ENCODE results near the gene IFITM1.
"Not testable (repeated sequence)": the region's sequence is repeated elsewhere in the genome, so short reads cannot be mapped to it uniquely, and the experiment has no call there.

The IFITM1 gene

DNA sequence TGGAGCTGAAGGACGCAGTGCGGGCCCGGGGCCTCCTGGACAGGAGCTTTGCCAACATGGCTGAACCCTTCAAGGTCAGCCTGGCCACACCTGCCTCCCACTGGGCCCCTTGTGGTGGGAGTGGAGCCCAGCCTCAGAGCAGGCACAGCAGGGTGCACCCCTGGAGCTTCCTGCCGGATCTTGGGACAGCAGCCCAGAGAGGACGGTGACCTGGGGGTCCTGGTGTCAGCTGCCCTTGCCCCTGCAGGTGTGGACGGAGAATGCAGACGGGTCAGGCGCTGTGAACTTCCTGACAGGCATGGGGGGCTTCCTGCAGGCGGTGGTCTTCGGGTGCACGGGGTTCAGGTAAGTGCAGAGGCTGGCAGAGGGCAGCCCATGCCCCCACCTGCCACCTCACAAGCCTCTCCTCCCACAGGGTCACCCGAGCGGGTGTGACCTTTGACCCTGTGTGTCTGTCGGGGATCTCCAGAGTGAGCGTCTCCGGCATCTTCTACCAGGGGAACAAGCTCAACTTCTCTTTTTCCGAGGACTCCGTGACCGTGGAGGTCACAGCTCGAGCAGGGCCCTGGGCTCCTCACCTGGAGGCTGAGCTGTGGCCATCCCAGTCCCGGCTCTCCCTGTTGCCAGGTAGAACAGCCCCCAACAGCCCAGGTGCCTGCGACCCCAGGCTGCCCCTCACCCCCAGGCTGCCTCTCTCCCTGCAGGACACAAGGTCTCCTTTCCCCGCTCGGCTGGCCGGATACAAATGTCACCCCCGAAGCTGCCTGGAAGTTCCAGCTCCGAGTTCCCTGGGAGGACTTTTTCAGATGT lies 19.8 kb upstream of the IFITM1 start:
- in situ Hi-C loops (cut with MboI; ENCODE audit: low sequenced_read_pairs) = no loop called here

GRCh38 chr11:294780-295179 lies 19.1 kb upstream of the IFITM1 start:
- in situ Hi-C loops (cut with MboI; ENCODE audit: low sequenced_read_pairs) = no loop called here

DNA sequence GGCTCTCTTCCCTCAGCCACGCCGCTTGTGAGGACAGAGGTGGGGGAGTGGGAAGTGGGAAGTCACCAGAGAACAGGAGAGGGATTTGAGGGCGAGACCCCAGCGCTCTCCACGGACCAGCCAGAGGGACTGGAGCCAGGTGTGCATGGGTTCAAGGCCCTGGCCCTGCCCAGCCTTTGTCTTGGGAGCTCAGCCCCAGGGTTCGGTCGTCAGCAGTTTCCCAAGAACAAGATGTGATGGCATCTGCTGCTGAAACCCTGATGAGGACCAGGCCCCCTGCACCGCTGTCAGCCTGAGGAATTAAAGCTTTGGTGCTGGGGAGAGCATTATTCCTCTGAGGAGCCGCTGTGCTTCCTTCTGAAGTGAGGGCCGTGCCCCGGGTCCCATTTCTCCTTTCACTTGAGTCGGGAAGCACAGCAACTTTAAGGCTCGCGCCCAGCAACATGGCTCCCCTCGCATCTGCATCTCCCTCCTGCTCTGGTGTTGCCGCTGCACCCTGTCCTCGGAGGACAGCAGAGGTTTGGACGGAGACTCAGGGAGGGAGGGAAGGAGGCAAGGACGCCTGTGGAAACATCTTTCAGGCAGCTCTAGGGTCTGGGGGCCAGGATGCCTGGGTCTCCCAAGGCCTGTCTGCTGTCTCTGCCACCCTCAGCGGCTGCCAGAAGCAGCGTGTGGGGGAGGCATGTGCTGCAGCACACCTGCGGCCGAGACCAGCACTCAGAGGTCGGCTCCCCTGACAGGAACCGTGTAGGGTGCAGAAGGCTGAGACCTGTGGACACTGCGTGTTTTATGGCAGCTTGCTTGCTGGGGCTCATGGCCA lies 18.3 kb upstream of the IFITM1 start:
- in situ Hi-C loops (cut with MboI; ENCODE audit: low sequenced_read_pairs) = no loop called here

DNA sequence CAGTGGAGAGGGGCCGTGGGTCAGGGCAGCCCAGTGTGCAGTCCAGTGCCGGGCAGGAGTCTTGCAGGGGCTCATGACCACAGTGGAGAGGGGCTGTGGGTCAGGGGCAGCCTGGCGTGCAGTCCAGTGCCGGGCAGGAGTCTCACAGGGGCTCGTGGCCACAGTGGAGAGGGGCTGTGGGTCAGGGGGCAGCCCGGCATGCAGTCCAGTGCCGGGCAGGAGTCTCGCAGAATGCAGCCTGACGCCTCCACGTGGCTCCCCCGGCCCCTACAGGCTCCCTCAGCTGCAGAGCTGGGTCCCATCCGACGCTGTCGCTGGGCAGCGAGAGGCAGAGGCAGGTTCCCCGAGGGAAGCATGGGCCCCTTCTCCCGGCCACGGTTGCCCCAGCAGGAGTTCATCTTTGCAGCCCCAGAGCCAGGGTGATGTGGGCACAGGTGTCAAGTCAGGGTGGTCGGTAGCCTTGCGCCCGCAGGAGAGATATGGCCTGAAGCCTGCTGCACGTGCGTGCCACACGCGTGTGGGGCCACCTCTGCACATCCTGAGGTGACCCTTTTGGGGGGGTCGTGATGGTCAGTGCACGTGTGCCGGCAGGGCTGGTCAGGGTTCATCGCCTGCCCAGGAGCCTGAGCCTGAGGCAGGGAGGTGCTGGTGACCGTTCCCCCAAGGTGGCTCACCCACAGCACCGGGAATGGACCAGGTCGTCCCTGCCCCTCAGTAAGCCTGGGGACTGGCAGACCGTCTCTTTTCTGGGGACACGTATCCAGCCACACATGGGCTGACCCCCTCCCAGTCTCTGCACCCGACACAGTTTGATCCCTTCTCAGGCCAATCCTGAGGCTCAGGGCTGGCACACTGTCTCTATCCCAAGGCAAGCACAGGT lies 17.4 kb upstream of the IFITM1 start:
- in situ Hi-C loops (cut with MboI; ENCODE audit: low sequenced_read_pairs) = no loop called here

GRCh38 chr11:297051-297585 lies 16.7 kb upstream of the IFITM1 start:
- in situ Hi-C loops (cut with MboI; ENCODE audit: low sequenced_read_pairs) = no loop called here

DNA sequence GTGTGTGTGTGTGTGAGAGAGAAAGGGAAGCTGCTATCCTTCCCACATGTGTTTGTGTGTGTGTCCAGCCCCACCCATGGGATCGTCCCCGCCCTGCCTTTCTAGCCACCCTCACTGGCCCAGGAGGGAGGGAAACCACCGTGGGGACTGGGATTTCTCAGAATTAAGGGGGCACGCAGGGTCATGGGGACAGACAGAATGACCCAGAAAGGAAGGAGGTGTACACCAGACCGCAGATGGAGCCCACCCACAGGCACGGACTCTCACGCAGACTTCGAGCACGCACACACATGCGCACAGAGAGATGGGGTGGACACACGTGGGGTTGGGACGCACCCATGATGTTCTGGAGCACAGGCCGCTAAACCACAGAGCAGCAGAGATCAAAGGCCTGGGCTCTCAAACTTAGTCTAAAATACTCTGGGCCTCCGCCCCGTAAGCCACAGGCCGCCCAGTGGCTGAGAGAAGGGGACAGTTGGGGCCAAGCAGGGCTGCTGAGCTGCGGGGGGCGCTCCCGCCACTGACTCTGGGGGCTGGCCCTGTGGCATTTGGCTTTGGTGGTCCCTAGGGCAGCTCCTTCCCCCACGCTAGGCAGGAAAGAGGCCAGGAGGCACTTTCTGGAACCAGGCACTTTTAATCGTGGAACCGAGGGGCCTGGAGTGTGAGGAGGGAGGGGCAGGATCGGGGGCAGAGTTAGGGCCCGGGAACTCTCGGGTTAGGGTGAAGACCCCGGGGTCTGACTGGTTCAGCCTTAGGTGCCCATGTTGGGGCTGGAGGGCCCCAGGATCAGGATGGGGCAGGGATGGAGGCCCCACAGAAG lies 16.0 kb upstream of the IFITM1 start:
- in situ Hi-C loops (cut with MboI; ENCODE audit: low sequenced_read_pairs) = no loop called here

DNA sequence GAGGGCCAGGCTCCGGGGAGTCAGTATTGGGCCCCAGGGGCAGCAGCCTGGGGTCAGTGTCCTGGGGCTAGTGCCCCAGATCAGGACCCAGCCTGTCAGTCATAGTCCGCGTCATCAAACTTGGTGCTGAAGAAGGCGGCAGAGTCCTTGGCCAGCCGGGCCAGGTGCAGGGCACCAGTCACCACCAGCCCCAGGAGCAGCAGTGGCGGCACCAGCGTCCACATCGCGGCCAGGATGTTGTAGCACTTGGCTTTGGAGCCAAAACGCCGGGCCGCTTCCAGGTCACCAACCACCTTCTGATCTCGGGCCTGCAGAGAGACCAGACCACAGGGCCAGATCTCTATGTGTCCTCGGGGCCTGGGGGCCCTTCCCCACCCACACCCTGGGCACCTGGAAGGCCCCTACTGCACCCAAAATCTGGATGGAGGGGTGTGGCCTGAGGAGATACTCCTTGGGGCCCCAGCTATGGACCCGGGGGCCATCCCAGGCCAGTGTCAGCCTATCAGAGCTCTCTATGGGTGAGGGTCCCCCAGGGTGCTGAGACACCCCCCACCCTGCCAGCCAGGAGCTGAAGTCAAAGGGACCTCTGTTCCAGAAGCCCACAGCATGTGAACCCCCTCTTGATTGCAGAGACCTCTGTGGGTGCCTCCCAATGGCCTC lies 15.3 kb upstream of the IFITM1 start:
- in situ Hi-C loops (cut with MboI; ENCODE audit: low sequenced_read_pairs) = no loop called here

- in situ Hi-C loops (cut with MboI; ENCODE audit: low sequenced_read_pairs) = no loop called here
Measured at GRCh38 chr11:299081-299891, 14.6 kb upstream of the IFITM1 start, which contains the start of gene IFITM5. IFITM5 (minus strand) TSS chr11:299526; CDS start chr11:299490, 36 bp downstream.

GRCh38 chr11:299951-300735 lies 13.7 kb upstream of the IFITM1 start:
- in situ Hi-C loops (cut with MboI; ENCODE audit: low sequenced_read_pairs) = no loop called here

- in situ Hi-C loops (cut with MboI; ENCODE audit: low sequenced_read_pairs) = no loop called here
Measured at GRCh38 chr11:303363-303762, 10.5 kb upstream of the IFITM1 start.

GRCh38 chr11:304061-304506 lies 9.8 kb upstream of the IFITM1 start:
- in situ Hi-C loops (cut with MboI; ENCODE audit: low sequenced_read_pairs) = no loop called here

DNA sequence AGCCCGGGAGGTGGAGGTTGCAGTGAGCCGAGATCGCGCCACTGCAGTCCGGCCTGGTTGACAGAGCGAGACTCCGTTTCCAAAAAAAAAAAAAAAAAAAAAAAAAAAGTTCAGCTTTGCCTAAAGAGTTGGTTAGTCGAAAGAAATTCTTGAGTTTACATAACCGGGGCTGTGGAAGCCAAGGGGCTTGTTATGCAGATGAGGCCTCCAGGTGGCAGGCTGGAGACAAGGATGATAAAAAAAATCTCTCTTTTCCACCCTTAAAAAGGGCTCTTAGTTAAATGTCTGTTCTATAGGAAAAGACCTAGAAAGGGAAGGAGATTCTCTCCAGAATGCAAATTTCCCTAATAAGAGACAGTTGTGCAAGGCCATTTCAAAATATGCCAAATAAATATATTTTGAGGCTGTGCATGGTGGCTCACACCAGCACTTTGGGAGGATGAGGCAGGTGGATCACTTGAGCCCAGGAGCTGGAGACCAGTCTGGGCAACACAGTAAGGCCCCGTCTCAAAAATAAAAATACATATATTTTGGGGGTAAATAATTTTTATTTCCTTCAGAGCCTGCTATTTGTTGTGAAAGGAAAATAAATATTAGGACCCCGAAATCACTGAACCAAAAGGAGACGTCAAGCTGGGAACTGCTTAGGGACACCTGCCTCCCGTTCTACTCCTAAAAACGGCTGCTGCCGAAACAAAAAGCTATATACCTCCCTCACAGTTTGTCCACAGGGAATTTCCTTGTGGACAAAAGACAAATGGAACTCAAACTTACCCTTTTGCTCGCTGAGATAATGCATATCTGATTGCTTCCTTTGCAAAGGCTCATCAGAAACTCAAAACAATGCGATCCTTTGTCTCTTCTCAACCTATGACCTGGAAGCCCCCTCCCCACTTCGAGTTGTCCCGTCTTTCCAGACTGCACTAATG lies 8.7 kb upstream of the IFITM1 start:
- in situ Hi-C loops (cut with MboI; ENCODE audit: low sequenced_read_pairs) = no loop called here

DNA sequence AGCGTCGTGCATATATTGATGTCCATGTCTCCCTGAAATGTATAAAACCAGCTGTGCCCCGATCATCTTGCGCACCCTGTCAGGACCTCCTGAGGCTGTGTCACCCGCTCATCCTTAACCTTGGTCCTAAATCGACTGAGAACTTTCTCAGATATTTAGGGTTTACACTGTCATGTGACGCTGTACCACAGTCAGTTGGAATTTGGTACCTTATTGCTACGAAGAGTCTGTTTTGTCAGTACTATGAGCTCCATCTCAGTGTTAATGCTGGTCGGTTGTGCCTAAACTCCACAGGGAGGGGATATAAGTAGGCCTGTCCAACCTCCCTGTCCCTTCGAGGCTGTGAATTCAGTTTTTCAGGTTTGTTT lies 8.0 kb upstream of the IFITM1 start:
- in situ Hi-C loops (cut with MboI; ENCODE audit: low sequenced_read_pairs) = no loop called here

DNA sequence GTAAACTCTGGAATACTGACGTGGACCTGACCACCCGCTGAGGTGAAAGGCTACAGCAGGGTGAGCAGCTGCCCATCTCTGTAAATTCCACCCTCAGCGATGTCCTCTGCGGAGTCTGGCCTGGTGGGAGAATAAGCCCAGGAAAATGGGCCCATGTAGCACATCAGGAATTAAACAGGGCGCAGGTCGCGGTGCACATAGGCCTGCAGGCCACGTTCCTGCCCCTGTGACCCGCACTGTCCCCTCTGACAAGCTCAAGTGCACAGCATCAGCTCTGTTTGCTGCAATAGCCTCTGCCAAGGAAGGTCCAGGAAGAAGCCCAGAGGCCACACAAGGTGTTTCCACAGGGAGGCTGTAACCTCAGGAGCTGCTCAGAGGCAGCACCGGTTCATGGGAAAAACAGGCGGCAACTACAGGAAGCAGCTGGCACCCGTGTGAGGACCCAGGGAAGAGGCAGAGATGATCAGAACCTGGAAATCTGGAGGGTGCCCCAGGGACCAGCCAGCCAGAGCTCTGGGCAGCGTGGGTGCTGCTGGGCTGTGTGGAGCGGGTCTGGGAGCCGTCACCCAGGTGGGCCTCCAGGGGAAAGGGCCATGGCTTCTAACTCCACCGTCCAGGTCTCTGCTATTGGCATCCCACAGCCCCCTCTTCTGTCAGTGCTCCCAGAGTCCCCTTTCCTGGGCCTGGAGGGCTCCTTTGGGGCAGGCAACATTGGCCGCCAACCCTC lies 7.0 kb upstream of the IFITM1 start:
- in situ Hi-C loops (cut with MboI; ENCODE audit: low sequenced_read_pairs) = no loop called here

GRCh38 chr11:307766-308708 lies 5.8 kb upstream of the IFITM1 start, which contains the start of gene IFITM2:
IFITM2 (plus strand) TSS chr11:307816; CDS start chr11:308193, 377 bp downstream.
- in situ Hi-C loops (cut with MboI; ENCODE audit: low sequenced_read_pairs) = not testable (repeated sequence)

All from HL-60/S4 treated with phorbol 12-myristate 13-acetate at 8.2 ng/mL for 4 days and 3 days (cell line).